ENCODE data around the gene SPTAN1. TPM values are rescaled to one million over a fixed set of nuclear protein-coding genes. Genes with fewer than 3 reads are reported as not detected.
A peak's percentile ranks its signal among the peaks of the same experiment; 100 is the strongest.
"Not testable (repeated sequence)": the region's sequence is repeated elsewhere in the genome, so short reads cannot be mapped to it uniquely, and the experiment has no call there.

The SPTAN1 gene
- polyA plus RNA-seq (ENCODE audit: insufficient read depth in 1 of 5, insufficient read length in 5 of 5, low replicate concordance in 1 of 5), result 100 to 1,000 TPM; 239 to 343 (median 288) TPM
- long read RNA-seq, donor 1, transcript SPTAN1-211 (6 exons, 1,713 nt), result minor isoform, 9 of 167 reads
- long read RNA-seq, donor 1, transcript SPTAN1-221 (5 exons, 1,503 nt), result major isoform, 12 of 167 reads
- long read RNA-seq, donor 1, transcript SPTAN1-220 (2 exons, 785 nt), result minor isoform, 6 of 167 reads
- long read RNA-seq, donor 1, partial matches to known transcripts, result 97 of 167 reads
- long read RNA-seq, donor 1, other reads (novel, unspliced or antisense), result 41 of 167 reads
- long read RNA-seq, donor 2, full-length matches to known transcripts, result 8 of 8 reads
- long read RNA-seq, donor 2, partial matches to known transcripts, result 0 of 8 reads
- long read RNA-seq, donor 2, other reads (novel, unspliced or antisense), result 0 of 8 reads
- long read RNA-seq, donor 3, full-length matches to known transcripts, result 24 of 37 reads
- long read RNA-seq, donor 3, partial matches to known transcripts, result 13 of 37 reads
- long read RNA-seq, donor 3, other reads (novel, unspliced or antisense), result 0 of 37 reads
- long read RNA-seq, donor 4, transcript SPTAN1-221 (5 exons, 1,503 nt), result major isoform, 6 of 16 reads
- long read RNA-seq, donor 4, partial matches to known transcripts, result 5 of 16 reads
- long read RNA-seq, donor 4, other reads (novel, unspliced or antisense), result 0 of 16 reads
- long read RNA-seq, donor 5, transcript SPTAN1-220 (2 exons, 785 nt), result major isoform, 5 of 78 reads
- long read RNA-seq, donor 5, partial matches to known transcripts, result 65 of 78 reads
- long read RNA-seq, donor 5, other reads (novel, unspliced or antisense), result 0 of 78 reads
- long read RNA-seq, donor 6, full-length matches to known transcripts, result 17 of 133 reads
- long read RNA-seq, donor 6, partial matches to known transcripts, result 91 of 133 reads
- long read RNA-seq, donor 6, other reads (novel, unspliced or antisense), result 25 of 133 reads
- long read RNA-seq, donor 7, transcript SPTAN1-221 (5 exons, 1,503 nt), result major isoform, 6 of 151 reads
- long read RNA-seq, donor 7, partial matches to known transcripts, result 78 of 151 reads
- long read RNA-seq, donor 7, other reads (novel, unspliced or antisense), result 59 of 151 reads
- long read RNA-seq, donor 8, full-length matches to known transcripts, result 12 of 28 reads
- long read RNA-seq, donor 8, partial matches to known transcripts, result 16 of 28 reads
- long read RNA-seq, donor 8, other reads (novel, unspliced or antisense), result 0 of 28 reads

GRCh38 chr9:128552153-128552743 lies at the start of gene SPTAN1:
TSS of gene SPTAN1 (plus strand) at chr9:128552587. CDS start at chr9:128566741, 14,154 bp downstream.
- peak; percentile 93 to 94 for DNase-seq

- not testable (repeated sequence) for DNase-seq
Measured at GRCh38 chr9:128503415-128503825, 49.0 kb upstream of the SPTAN1 start.

GRCh38 chr9:128503870-128504269 lies 48.5 kb upstream of the SPTAN1 start:
- DNase-seq, result peak in 1 of 2 donors; percentile 15

- DNase-seq, result peak; percentile 94
Measured at GRCh38 chr9:128504485-128505413, 47.6 kb upstream of the SPTAN1 start, which contains the start of gene GLE1. TSS of gene GLE1 (plus strand) at chr9:128504719. CDS start at chr9:128504806, 87 bp downstream.

GRCh38 chr9:128505414-128505765 lies 47.0 kb upstream of the SPTAN1 start:
- DNase-seq, result no peak

DNA sequence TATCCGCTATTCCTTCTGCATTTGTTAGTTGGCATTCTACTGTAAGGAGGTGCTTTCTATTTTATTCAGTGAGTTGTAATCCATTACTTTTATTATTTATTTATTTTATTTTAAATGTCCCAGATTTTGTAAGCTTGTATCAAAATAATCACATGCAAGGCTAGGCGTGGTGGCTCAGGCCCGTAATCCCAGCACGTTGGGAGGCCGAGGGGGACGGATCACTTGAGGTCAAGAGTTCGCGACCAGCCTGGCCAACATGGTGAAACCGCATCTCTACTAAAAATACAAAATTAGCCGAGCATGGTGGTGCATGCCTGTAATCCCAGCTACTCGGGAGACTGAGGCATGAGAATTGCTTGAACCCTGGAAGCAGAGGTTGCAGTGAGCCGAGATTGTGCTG lies 46.5 kb upstream of the SPTAN1 start:
- not testable (repeated sequence) for DNase-seq

DNA sequence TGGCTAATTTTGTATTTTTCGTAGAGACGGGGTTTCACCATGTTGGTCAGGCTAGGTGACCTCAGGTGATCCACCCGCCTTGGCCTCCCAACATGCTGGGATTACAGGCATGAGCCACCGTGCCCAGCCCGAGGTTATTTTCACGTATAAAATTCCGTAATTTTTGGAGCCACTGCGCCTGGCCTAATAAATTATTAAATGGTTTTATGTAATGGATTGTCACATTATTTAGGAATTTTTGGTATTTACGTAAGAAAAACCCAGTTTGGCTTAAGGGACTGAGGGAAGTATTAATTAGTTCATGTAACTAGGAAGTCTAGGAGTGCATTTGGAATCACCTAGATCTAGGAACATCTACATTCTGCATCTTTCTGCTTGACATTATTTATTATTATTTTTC lies 39.6 kb upstream of the SPTAN1 start:
- no peak for DNase-seq

- DNase-seq, result peak in 1 of 2 donors; percentile 29
Measured at GRCh38 chr9:128521956-128522355, 30.4 kb upstream of the SPTAN1 start.

DNA sequence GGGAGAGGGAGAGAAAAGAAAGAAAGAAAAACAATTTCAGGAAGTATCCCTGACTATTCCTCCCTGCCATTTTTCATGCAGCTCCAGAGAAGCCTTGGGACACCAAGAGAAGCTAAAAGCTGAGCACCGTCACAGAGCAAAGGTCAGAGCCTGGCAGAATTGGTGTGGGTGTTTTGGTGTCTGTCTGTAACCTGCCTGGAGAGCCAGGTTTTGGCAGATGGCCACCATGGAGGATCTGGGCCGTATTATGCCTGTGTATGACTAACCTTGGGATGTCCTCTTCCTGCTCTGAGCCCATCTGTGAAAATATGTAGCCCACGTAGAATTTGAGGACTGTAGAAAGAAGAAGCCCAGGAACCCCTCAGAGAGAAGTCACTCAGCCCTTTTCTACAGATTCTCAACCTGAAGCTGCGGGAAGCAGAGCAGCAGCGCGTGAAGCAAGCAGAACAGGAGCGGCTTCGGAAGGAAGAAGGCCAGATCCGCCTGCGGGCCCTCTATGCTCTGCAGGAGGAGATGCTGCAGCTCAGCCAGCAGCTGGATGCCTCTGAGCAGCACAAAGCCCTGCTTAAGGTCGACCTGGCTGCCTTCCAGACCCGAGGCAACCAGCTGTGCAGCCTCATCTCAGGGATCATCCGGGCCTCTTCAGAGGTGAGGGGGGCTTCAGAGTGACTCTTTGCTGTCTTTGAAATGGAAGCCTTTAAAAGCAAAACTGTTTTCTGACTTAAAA lies 29.0 kb upstream of the SPTAN1 start:
- peak in 1 of 2 donors; percentile 26 for DNase-seq

- DNase-seq, result no peak
Measured at GRCh38 chr9:128526720-128527119, 25.7 kb upstream of the SPTAN1 start.

DNA sequence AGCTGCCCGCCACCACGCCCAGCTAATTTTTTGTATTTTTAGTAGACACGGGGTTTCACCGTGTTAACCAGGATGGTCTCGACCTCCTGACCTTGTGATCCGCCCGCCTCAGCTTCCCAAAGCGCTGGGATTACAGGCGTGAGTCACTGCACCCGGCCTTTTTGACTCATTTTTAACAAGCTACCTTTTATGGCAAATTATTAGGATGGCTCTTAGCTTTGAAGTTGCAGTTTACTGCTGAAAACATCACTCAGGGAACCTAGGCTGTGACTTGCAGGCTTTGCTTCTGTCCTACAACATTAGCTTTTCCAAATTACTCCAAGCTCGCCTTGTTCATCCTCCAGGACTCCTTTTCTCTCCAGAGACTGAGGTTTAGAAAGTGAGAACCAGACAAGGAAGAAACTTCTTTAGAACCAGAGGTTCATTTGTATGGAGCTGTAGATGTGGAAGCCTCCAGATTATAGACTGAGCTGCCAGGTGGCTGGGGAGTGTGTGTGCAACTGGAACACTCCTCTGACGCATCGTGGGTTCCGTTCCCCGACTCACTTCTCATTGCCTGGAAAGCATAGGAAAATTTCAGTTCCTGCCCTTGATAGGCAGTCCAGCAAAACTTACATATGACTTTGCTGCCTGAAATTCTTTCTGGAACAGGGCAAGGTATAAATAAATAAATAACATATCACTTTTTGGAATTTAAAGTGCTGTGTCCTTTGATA lies 23.8 kb upstream of the SPTAN1 start:
- DNase-seq, result no peak

- no peak for DNase-seq
Measured at GRCh38 chr9:128529191-128529590, 23.2 kb upstream of the SPTAN1 start.

DNA sequence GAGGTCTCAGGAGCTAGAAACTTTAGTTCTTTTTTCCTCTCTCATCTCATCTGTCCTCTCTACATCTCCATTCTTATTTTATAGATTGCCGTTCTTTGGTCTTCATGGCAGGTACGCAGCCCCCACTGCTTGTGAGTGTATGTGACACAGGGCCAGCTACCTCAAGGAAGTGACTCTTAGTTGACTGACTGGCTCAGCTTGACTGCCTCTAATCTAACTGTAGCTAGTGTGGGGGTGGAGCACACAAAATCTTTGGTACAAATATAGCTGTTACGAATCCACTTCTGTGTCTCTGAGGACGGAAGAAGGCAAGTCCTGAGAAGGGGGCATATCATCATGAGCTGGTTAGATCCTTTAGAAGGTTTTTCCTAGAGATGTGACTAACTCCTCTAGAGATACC lies 19.8 kb upstream of the SPTAN1 start:
- no peak for DNase-seq

GRCh38 chr9:128540634-128541360 lies 11.6 kb upstream of the SPTAN1 start:
- DNase-seq, result no peak

GRCh38 chr9:128546504-128546903 lies 5.9 kb upstream of the SPTAN1 start:
- DNase-seq, result no peak

- DNase-seq, result no peak
Measured at GRCh38 chr9:128548876-128549275, 3.5 kb upstream of the SPTAN1 start.

GRCh38 chr9:128550226-128550625 lies 2.2 kb upstream of the SPTAN1 start:
- DNase-seq, result no peak
